Coronary artery (tissue), 2 donors: Measurements from ENCODE around the gene PRR36.
A peak's percentile ranks its signal among the peaks of the same experiment; 100 is the strongest.
"Not testable (repeated sequence)": the region's sequence is repeated elsewhere in the genome, so short reads cannot be mapped to it uniquely, and the experiment has no call there.

Experiments
- DNase-seq: peaks from one replicate; pipeline ENCODE4 v3.0.0-alpha.2; 2017; ENCODE audit warnings: low spot score
- H3K27ac ChIP-seq, 2 donors: fragments of 200-600 bp; sonication (generic); one replicate each; pipeline ENCODE4 v1.5.1; 2016 to 2019
- H3K4me3 ChIP-seq: fragments of 200-600 bp; sonication (generic); 2 replicates; pipeline ENCODE4 v1.5.1; 2016; ENCODE audit warnings: mild to moderate bottlenecking, moderate library complexity
- TF ChIP-seq, protein P1 (sequence below): fragments of 200-600 bp; sonication (generic); IDR thresholded peaks from one replicate; pipeline ENCODE4 v1.5.1; 2019; ENCODE audit warnings: antibody characterized with exemption

PRR36 gene

GRCh38 chr19:7920519-7921301 is 46.5 kb upstream of the PRR36 start:
- TF ChIP-seq, protein P1, sequence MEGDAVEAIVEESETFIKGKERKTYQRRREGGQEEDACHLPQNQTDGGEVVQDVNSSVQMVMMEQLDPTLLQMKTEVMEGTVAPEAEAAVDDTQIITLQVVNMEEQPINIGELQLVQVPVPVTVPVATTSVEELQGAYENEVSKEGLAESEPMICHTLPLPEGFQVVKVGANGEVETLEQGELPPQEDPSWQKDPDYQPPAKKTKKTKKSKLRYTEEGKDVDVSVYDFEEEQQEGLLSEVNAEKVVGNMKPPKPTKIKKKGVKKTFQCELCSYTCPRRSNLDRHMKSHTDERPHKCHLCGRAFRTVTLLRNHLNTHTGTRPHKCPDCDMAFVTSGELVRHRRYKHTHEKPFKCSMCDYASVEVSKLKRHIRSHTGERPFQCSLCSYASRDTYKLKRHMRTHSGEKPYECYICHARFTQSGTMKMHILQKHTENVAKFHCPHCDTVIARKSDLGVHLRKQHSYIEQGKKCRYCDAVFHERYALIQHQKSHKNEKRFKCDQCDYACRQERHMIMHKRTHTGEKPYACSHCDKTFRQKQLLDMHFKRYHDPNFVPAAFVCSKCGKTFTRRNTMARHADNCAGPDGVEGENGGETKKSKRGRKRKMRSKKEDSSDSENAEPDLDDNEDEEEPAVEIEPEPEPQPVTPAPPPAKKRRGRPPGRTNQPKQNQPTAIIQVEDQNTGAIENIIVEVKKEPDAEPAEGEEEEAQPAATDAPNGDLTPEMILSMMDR = no peak
- Histone ChIP-seq H3K4me3 (peak overlapping the region; percentile 87), H3K27ac (peak overlapping the region; percentile 87 to 96)
- peak; percentile 99 for DNase-seq

DNA sequence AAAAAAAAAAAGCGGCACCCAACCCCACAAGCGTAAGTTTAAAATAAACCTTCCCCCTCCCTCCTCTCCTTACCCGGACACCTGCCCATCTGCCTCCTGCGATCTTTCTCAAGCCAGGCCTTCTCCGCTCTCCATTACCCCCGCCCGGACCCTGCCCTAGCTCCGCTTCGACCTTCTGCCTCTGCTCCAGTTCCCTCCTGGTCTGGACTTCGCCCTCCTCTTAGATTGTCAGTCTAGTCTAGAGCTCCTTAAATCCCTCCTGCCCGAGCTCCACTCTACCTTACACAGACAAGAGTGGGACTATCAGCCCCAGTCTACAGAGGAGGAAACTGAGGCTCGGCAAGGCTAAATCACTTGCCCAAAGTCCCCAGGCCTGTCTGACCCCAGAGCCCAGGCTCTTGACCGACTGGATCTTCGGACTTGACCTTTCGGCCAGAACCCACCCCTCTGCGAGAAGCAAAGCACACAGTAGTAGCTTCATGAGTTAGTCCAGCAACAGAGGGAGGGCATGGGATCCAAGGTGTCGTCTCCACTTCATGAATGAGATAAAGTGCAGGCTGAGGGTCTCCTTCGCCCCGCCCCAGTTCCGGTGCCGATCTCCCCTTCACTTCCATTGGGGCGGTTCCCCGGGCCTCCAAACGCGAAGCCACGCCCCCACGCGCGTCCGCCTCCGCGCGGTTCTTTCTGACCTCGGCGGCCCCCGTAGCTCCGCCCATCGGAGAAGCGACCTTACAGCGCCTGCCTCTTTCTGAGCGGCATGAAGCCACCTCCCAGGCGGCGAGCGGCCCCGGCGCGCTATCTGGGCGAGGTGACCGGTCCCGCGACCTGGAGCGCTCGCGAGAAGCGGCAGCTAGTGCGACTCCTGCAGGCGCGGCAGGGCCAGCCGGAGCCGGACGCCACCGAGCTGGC is 45.7 kb upstream of the PRR36 start, which contains the start of gene SNAPC2:
Gene SNAPC2 (plus strand): TSS at position 729 of the 909 bp plus-strand sequence. CDS start 29 bp downstream, at position 758.
- peak; percentile 97 for DNase-seq
- Histone ChIP-seq H3K27ac (peak within 1 kb of the TSS; percentile 87 to 96), H3K4me3 (peak within 1 kb of the TSS; percentile 87)
- TF ChIP-seq, protein P1 = no peak

GRCh38 chr19:7918615-7919421 is 44.6 kb upstream of the PRR36 start:
- H3K4me3 ChIP-seq = no peak overlapping the region
- no peak for DNase-seq
- TF ChIP-seq, protein P1 = no peak
- no peak overlapping the region for H3K27ac ChIP-seq

GRCh38 chr19:7918062-7918614 is 43.9 kb upstream of the PRR36 start:
- H3K4me3 ChIP-seq = peak overlapping the region; percentile 73
- DNase-seq = not testable (repeated sequence)
- peak overlapping the region in 1 of 2 donors; percentile 64 for H3K27ac ChIP-seq

DNA sequence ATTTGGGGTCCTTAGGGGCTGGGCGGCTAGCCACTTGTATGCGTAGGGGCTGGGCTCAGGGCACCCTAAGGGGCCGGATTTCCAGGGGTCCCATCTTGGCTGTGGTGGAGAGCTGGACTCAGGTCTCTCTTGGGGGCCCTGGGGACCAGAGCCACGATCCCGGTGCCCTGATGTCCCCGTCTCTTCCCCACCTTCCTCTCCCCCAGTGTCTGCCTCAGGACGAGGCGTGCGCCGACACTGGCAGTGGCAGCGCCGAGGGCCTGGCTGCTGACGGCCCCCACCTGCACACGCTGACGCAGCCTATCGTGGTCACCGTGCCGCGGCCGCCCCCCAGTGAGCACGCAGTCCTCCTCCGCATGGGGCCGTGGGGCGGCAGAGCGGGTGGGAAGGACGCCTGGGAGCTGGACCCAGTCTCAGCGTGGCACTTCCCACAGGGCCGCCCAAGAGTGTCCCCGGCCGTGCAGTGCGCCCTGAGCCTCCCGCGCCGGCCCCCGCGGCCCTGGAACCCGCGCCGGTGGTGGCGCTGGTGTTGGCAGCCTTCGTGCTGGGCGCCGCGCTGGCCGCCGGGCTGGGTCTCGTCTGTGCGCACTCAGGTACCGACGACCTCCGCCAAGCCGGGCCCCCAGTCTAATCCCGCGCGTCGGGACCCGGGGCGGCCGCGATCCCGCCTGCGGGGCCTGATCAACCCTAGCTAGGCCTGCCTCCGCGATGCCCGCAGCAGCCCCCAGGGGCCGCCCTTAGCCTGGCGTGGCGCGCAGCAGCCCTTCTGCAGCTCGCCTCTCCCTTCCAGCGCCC is 43.3 kb upstream of the PRR36 start:
- DNase-seq = no peak
- Histone ChIP-seq H3K4me3 (peak overlapping the region; percentile 73), H3K27ac (peak overlapping the region in 1 of 2 donors; percentile 64)
- TF ChIP-seq, protein P1 = peak; percentile 41

DNA sequence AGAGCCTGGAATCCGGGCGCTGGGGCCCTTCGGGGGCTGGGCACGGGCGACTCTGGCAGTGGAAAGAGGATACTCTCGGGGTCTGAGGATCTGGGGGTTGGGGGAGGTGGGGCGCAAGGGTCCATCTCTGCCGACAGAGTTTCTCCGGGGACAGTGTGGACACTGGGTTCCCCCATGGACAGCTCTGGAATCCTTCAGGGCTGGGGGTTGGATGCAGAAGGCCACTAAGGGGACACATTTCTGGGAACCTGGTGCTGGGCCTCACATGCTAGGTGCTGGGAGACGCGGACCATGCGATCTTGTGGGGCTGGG is 42.7 kb upstream of the PRR36 start:
- H3K27ac ChIP-seq = peak overlapping the region in 1 of 2 donors; percentile 64
- peak overlapping the region; percentile 73 for H3K4me3 ChIP-seq

More for the DNA sequence above, 42.7 kb upstream of the PRR36 start:
- TF ChIP-seq, protein P1 = no peak
- no peak for DNase-seq
